SIG-M5 treated with dmso at 0.1 percent for 504 hours (cell line): ENCODE data around the gene GOLT1A.
A peak's percentile ranks its signal among the peaks of the same experiment; 100 is the strongest.
"Not testable (repeated sequence)": the region's sequence is repeated elsewhere in the genome, so short reads cannot be mapped to it uniquely, and the experiment has no call there.

Experiments
- DNase-seq: peaks from one replicate; lab custom pipeline; 2025; ENCODE audit not compliant: unreplicated experiment; lab: John Stamatoyannopoulos, UW

Gene GOLT1A

GRCh38 chr1:204249736-204250427 lies 36.1 kb upstream of the GOLT1A start:
- DNase-seq, result no peak

GRCh38 chr1:204248954-204249353 lies 35.2 kb upstream of the GOLT1A start:
- no peak for DNase-seq

GRCh38 chr1:204246876-204247275 lies 33.1 kb upstream of the GOLT1A start:
- DNase-seq, result no peak

- no peak for DNase-seq
Observed at GRCh38 chr1:204242920-204243319, 29.1 kb upstream of the GOLT1A start.

GRCh38 chr1:204241914-204242313 lies 28.1 kb upstream of the GOLT1A start:
- no peak for DNase-seq

GRCh38 chr1:204241050-204241449 lies 27.3 kb upstream of the GOLT1A start:
- peak; percentile 35 for DNase-seq

- no peak for DNase-seq
Observed at GRCh38 chr1:204240233-204240632, 26.4 kb upstream of the GOLT1A start.

GRCh38 chr1:204239401-204239800 lies 25.6 kb upstream of the GOLT1A start:
- not testable (repeated sequence) for DNase-seq

- DNase-seq, result not testable (repeated sequence)
Observed at GRCh38 chr1:204238520-204238919, 24.7 kb upstream of the GOLT1A start.

GRCh38 chr1:204237515-204237914 lies 23.7 kb upstream of the GOLT1A start:
- DNase-seq, result not testable (repeated sequence)

GRCh38 chr1:204232526-204232925 lies 18.7 kb upstream of the GOLT1A start:
- no peak for DNase-seq

GRCh38 chr1:204230211-204230610 lies 16.4 kb upstream of the GOLT1A start:
- no peak for DNase-seq

GRCh38 chr1:204228896-204229295 lies 15.1 kb upstream of the GOLT1A start:
- no peak for DNase-seq

- no peak for DNase-seq
Observed at GRCh38 chr1:204227996-204228785, 14.4 kb upstream of the GOLT1A start.

- DNase-seq, result no peak
Observed at GRCh38 chr1:204227351-204227750, 13.6 kb upstream of the GOLT1A start.

- DNase-seq, result peak; percentile 70
Observed at GRCh38 chr1:204225841-204226735, 12.3 kb upstream of the GOLT1A start.

- no peak for DNase-seq
Observed at GRCh38 chr1:204224655-204225054, 10.9 kb upstream of the GOLT1A start.

- no peak for DNase-seq
Observed at GRCh38 chr1:204223129-204223860, 9.5 kb upstream of the GOLT1A start.

GRCh38 chr1:204222764-204223055 lies 8.9 kb upstream of the GOLT1A start:
- DNase-seq, result no peak

- DNase-seq, result no peak
Observed at GRCh38 chr1:204222006-204222763, 8.4 kb upstream of the GOLT1A start.
